Purkinje cell (primary cell): ENCODE results near the gene NOL11. TPM values are rescaled to one million over a fixed set of nuclear protein-coding genes. Genes with fewer than 3 reads are reported as not detected.

ENCODE experiments used
- polyA plus RNA-seq: library from polyadenylated mRNA; unstranded; fragments of >200 nt; fragmentation: Nextera tagmentation; gene quantifications from 2 replicates; pipeline ENCODE4 v1.2.1, GENCODE V29; 2014

Gene NOL11
- 94.7 and 105 TPM in 2 replicates for polyA plus RNA-seq

DNA sequence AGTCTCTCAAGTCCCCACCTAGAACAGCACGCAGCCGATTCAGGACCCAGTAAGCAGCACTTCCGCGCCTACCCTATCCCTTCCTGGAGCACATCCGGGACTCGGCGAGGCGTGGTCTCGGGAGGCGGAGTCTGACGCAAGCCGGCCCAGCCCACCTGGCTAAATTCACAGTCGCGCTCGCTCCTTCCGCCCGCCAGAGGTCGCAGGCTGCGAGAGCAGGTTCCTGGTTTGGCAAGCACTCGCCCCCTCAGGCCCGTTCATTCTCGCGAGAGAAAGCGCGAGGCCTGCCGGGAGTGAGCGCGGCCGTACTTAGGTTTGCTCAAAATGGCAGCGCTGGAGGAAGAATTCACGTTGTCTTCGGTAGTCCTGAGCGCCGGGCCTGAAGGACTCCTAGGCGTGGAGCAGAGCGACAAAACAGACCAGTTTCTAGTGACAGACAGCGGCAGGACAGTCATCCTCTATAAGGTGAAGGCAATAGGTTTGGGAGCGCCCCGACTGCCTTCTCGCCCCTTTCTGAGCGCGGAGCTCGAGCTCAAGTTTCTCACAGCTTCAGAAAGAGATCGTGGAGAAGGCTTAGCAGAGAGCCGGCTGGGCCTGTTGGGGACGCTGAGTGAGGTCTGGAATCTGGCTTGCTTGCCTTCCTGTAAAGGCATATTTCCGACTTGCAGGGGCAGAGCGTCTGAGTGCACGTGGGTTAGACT is at the start of gene NOL11:
Gene NOL11 (plus strand): TSS at position 313 of the 701 bp plus-strand sequence. CDS start 12 bp downstream, at position 325.

Other genes starting within 250 kb of the NOL11 start
- gene BPTF, start 107.6 kb downstream of the NOL11 start, polyA plus RNA-seq: 33.4 and 45.6 TPM in 2 replicates